HG02885 (cell line): Measurements from ENCODE around the gene DYRK1A.

ENCODE experiments used
- ATAC-seq: cut with Tn5 transposase; IDR thresholded peaks from one replicate; pipeline ENCODE4 v1.9.1; 2021; ENCODE audit warnings: mild to moderate bottlenecking; ENCODE audit not compliant: unreplicated experiment, poor library complexity

The DYRK1A gene

DNA sequence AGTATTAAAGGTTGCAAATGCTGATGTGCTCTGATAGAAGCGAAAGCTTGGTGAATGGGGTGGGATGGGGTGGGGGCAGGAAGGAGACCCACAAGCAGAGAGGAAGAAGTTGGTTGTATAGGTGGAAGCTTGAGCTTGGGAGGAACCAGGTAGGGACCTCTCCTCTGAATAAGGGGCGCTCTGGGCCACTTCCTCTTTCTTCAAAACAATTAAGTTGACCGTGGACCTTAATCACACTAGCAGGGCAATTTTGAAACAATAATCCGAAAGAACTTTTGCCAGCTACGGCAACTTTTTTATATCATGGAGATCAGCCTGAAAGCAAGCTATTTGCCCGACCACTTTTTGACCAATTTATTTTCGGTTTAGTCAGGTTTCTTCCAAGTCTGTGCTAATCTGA, 1.9 kb upstream of the DYRK1A start:
- no peak for ATAC-seq

DNA sequence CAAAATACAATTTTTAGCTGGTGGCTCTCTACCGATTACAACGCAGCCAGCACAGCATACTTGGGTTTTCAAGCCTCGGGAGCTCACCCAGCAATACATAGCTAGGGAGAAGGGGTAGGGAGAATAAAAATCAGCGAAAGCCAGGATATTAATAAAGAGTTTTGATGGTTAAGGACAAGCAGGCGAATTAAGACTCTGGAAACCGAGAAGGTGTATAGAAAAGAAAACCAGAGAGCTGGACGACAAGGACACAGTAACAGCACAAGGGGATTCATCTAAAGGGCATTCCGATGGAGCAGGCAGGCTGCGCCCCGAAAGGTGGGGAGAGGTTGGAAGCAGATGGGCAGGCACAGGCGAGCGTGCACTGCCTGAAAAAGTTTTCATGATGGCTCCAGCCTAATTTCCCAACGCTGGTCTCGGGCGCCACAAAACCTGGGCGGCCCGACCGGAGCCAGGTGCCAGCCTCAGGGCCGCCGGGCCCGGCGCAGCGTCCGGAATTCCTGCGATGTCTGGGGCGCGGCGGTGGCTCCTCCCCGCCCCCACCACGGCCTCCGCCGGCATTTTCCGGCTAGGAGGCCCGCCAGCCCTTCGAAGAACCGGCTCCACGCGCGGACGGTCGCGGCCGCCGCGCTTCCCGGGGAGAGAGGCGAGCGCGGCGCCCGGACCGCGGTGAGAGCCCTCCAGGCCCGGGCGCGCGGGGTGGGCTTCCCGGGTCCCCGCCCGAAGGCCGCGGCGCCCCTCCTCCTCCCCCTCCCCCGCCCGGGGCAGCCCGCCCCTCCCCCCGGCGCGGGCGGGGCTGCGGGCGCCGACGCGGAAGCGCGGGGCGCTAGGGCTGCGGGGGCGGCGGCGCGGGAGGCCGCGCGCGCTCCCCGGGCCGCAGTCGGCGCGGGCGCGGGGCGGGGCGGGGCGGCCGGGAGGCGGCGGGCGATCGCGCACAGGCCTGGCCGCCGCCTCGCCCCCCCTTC, 774 bp upstream of the DYRK1A start:
- peak; percentile 39 for ATAC-seq

DNA sequence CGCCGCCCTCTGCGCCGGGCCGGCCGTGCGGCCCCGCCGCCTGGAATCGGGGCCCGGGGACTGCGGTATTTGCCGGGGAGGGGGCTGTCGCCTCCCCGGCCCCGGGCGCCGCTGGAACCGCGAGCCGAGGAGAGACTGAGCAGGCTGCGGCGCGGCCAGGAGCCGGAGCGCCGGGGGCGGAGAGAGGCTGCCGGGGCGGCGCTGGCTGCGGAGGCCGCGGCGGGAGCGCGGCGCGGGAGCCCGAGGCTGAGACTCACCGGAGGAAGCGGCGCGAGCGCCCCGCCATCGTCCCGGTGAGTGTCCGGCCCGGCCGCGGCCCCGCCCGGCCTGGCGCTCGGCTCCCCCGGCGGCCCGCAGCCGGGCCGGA, 746 bp downstream of the DYRK1A start:
- ATAC-seq = peak; percentile 1

DNA sequence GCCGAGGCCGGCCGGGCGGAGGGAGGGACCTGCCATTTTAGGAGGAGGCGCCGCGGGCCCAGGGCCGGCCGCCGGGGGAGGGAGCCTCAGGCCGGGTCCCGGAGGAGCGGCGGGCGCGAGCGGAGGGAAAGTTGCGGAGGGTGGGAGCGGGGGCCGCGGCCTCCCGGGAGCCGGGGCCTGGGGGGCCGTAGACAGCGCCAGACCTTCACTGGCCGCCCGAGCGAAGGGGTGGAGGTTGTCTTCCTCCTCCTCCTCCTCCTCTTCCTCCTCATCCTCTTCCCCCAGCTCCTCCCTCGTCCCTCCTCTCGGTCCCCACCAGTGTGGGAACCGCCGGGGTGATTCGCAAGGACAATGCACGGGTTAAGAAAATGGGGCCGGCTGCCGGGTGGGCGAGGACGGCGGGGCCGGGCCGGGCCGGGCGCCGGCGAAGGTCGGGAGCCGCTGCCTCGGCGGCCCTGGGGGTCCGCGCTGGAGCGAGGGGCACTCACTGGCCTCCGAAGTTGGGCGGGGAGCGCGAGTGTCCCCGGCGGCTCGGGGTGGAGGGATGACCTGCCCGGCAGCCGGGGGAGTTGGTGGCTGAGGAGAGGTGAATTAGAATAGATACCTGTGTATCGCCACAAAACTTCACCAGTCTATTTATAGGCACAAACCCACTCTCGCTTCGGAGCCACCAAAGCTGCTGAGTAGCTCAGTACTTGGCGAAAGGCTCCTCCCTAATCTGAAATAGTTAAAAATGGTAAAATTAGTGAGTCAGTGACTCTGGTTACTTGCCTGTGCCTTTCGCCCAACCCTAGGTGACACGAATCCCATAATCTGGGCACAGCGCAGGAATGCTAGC, 1.3 kb downstream of the DYRK1A start:
- ATAC-seq = peak; percentile 18

DNA sequence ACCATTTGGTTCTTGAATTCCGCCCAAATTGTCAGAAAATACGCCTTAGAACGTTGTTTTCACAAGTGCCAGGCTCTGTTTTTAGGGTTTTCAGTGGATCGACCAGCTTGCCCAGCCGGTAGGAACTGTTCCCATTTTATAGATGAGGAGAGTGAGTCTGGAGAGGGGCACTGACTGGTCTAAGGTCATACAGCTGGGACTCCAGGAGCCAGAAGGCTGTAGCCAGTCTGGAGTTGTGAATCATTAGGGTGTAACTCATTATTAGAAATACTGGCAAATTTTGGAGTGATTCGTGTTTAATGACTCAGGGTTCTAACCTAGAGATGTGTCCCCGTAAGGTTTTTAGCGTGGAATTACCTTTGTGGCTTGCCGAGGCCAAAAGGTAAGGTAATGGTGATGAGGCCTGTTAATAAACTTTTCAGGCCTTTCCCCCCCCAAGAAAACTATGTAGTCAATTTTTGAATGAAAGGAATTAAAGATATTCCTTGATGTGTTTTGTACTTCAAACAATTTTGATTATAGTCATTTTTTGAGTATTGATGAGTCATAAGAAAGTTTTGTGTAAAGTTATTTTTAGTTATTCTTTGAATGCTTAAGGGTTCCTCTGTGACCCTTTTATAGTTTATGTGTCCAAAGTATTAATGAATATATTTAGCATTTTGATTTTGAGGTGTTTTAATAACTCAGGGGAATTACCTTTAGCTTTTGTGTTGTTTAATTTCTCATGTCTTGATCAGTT, 2.1 kb downstream of the DYRK1A start:
- ATAC-seq = no peak

DNA sequence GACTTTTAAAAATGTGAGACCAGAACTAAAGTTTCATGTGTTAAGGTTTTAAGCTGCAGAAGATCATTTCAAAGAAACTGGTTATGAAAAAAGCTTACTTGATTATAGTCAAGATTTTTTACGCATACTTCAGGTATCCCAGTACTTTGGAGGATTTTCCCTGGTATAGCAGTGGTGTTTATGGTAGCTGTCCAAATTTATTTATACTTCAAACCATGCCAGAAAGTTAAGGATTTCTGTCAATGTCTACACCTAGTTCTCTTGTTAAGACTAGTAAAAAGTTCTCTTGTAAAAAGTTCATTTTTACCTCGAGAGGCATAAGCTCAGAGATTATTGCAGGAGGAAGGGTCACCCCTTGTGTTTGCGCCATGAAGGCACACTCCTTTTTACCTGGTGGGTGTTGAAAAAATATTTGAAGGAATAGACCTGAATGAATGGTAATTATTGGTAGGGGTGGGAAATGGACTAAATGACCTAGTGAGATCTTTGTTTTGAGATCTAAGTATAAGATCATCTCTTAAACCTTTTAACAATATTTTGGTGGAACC, 2.8 kb downstream of the DYRK1A start:
- no peak for ATAC-seq

DNA sequence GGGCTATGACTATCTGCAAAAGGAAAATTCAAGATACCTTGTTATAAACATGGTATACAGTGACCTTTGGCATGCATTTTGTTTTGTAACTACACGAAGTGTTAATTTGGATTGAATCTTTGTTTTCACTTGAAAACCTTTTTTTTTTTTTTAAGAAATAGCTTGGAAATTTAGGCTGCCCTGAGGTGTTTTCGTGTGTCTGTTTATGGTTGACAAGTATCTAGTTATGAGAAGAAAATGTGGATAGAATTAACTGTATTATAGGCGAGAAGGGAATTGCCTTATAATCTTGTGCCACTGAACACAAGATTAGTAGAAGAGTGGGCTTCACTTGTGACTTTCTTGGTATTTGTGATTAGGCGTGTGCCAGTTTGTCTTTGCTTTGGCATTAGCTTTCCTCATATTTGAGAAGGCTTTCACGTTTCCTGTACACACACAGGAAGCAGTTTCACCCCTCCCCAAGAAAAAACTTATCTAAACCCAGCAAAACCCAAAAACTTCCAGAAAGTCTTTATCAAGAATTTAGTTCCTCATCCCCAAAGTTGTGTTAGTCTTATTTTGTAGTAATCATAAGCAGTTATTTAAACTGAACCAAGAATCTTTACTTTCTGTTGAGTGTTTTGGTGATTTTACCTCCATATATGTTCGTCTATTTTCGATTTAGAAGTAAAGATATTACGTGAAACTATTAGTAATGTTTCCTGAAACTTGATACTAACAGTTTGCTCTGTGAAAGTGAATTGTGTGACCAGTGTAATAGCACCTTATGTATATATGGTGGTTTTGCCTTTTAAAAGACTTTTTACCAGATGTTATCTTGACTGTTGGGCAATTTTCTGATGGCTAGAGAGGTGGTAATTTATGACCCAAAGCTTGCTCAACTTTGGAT, 3.8 kb downstream of the DYRK1A start:
- ATAC-seq = peak; percentile 17

DNA sequence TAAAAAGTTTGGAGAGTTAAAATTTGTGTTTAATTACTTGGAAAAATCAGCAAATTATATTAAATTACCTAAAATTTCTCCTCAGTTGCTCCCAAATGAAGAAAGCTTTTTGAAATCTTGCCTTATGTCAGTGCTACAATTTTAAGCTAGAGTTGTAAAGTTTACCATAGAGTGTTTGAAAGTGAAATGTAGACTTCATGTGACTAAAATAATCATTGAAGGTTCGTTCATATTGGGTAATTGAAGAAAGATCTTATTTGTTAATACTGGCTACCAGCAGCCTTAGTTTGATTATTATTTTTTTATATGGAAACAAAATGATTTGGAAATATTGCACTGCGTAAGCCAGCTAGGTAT, 4.4 kb downstream of the DYRK1A start:
- ATAC-seq = no peak

DNA sequence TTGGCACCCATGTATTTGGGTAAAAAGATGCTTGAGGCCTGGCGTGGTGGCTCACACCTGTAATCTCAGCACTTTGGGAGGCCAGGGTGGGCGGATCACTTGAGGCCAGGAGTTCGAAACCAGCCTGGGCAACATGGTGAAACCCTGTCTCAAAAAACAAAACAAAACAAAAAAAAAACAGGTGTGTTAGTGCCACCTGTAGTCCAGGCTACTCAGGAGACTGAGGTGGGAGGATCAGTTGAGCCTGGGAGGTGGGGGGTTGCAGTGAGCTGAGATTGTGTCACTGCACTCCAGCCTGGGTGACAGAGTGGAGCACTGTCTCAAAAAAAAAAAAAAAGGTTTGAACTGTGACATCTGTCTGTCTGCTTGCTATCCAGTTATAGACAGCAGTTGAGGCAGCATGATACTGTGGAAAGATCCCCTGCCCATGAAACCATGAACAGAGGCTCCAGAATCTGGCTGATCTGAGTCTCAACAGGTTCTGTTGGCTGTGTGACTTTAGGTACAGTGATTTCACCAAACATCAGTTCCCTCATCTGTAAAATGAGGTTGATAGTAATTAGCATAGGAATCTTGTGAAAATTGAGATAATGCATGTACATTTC, 5.7 kb downstream of the DYRK1A start:
- no peak for ATAC-seq

DNA sequence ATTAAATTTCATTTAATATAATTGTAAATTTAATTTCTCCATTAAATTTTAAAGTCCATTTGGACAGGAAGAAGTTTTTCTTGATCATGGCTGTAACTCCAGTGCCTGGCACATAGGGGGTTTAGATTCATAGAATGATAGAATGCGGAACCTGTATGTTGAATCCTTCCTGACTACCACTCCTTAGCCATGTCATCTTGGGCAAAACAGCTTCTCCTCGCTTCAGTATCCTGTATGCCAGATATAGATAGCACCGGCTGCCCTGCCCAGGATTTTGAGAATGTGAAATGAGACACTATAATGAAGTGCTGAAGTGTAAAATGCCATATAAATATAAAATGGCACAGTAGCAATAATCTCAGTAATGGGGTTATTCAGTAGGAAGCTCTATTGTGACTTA, 6.4 kb downstream of the DYRK1A start:
- ATAC-seq = no peak

DNA sequence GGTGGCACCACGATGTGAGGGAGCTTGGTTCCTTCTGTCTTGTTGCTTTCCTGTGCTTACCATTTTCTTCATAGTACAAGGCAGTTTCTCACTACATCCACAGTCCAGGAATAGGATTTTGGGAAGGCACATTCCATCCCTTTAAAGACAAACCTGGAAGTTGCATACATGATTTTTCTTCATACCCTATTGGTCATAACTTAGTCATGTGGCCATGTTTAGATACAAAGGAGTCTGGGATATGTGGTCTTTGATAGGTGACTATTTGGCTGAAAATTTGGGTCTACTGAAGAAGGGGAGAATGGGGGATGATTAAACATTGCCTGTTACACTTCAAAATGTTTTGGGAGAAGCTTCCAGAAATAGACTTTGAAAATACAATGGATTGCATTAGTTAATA, 7.0 kb downstream of the DYRK1A start:
- ATAC-seq = no peak

DNA sequence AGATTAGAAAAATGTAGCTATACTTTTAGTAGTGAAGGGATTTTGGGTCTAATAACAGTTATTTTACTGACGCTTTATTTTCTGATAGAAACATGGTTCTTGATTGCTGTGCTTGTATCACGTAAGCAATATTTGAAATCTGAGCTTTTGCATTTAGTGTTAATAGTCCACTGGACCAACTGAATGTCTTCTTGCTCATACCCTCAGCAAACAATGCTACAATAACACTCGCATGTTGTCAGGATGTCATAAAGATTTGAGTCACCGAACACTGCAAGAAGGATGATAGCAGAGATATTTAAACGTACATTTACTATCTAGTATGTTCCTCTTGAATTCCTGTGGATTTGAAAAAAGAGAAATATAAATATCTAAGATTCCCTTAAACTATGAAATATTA, 7.5 kb downstream of the DYRK1A start:
- ATAC-seq = no peak

DNA sequence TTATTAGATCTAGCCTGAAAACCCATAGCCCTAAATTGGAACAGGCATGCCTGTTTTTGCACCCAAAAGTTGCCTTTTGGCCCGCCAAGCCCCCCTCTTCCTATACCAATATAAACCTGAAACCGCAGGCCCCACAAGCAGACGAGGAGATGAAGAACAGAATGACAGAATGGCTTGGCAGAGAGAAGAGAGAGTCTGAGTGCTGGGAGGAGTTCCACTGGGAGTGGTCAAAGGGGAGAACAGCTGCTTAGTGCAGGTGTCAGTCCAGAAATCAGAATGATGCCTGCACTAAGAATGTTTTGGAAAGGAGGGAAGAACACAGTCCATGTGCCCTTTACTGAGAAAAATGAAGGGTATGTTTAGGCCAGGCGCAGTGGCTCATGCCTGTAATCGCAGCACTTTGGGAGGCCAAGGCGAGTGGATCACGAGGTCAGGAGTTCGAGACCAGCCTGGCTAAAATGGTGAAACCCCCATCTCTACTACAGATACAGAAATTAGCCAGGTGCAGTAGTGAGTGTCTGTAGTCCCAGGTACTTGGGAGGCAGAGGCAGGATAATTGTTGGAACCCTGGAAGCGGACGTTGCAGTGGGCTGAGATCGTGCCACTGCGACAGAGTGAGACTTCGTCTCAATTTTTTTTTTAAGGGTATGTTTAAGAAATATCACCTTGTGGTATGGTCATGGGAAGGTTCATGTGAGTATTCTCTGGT, 9.4 kb downstream of the DYRK1A start:
- no peak for ATAC-seq

DNA sequence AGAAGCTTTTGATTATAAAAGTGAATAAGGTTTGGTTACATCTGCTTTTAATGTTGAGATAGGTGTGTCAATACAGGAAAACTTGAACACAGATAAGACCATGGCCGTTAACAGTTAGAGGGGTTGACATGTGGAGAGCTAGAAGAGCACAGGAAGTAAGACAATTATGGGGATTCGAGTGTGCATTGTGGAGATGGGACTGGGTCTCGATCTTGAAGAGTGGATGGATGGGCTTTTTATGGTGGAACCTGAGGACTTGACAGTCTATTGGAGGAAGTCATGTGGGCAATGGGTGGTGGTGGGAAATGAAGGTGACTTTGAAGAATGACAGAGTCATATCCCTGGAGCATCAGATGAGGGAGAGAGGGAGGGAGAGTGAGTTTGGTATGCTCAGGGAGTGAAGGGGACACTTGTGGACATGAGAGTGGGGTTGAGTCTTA, 12.1 kb downstream of the DYRK1A start:
- ATAC-seq = no peak

DNA sequence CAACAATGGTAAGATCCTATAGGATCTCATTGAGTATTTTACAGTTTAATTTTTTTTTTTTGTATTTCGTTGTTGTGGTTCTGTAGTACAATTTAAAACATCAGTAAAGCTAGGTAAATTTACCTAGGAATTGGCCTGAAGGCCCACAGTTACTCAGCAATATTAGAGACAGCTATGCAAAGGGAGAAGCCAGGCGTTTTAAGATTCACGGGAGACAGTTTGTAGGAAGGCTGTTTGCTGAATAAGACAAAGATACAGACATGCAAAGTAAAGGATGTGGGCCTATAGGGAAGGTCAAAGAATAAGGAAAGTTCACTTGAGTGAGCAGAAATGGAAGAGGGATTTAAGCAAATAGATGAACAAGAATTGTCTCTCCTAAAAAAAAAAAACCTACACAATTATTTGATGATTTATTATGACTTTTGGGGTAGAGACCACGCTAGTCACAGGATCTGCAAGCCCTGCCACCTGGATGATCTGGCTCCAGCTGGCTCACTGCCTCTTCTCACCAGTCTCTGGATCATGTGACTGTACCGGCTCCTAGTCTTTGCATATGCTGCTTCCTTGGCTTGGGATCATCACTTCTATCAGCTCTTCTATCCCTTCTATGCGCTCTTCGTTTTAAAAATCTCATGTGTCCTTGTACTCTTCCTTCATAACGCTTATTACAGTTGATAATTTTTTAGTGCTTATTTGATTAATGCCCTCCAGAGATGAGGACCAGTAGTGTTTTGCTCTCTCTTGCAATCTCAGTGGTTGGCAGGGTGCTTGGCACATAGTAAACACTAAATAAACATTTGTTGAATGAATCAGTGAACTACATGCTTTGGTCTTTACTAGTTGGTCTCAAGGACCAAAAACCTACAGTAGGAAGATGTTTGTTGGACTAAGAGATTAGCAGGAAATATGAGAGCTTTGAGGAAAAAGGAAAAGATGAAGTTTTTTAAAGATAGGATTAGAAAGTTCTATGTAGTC, 14.1 kb downstream of the DYRK1A start:
- no peak for ATAC-seq

DNA sequence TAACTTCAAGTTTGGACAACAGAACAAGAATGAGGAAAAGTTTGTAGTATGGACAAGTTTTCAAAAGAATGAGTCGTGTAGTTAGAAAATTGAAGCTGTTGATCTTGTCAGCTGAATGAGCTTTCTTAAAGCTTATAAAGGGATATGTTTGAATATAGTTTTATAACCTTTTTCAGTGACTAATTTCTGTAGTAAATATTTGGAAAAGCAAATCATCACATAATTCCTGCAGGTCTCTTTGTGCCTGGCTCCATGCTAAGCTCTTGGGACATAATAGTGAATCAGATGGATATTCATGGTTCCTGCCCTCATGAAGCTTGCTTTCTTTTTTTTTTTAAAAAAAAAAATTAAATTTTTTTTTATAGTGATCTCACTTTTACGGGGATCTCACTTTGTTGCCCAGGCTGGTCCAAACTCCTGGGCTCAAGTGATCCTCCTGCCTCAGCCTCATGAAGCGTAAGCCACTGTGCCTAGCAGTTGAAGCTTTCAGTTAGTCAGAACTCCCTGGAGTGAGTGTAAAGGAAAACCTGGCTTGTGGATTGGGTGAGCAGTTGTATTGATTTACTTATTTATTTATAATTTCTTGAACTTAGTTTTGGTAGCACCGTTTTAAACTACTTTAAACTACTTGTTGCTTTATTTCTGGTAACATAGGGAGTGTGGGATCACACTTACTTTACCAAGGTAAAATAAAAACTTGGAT, 15.5 kb downstream of the DYRK1A start:
- ATAC-seq = no peak

DNA sequence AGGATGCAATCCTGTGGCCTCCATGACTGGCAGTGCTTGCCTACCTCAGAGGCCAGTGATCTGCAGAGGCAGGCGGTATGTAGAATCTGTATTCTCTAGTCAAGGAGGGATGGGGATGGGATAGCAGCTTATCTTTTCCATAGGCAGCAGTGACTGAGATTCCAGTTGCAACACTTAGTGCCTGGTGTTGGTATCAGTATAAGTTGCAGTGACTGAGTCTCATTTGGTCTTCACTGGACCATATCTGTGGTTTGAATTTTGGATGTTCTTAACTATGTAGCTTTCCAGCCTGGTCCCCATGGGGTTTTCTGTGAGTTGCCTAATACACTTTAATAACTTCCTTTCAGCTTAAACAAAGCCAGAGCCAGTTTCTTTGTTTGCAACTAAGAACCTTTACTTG, 16.5 kb downstream of the DYRK1A start:
- no peak for ATAC-seq
